T-helper 2 cell treated with Interferon-gamma antibody and Interleukin-4, amounts not matched to agents 100 ng/mL and 5 ng/mL, for 36 hours (primary cell): ENCODE data around the gene PTRHD1. TPM values are rescaled to one million over a fixed set of nuclear protein-coding genes. Genes with fewer than 3 reads are reported as not detected.

Experiments used
- intact Hi-C: fragments of 100-400 bp; cut with micrococcal nuclease; formaldehyde crosslinking; loops from one replicate; pipeline ENCODE4 v1.15.1; 2023
- total RNA-seq: library from RNA; stranded (reverse); gene quantifications from 2 replicates; pipeline ENCODE4 v1.2.3, GENCODE V29; 2022

The PTRHD1 gene
- total RNA-seq, 1 donor from 2014 or later: 29.9 TPM

DNA sequence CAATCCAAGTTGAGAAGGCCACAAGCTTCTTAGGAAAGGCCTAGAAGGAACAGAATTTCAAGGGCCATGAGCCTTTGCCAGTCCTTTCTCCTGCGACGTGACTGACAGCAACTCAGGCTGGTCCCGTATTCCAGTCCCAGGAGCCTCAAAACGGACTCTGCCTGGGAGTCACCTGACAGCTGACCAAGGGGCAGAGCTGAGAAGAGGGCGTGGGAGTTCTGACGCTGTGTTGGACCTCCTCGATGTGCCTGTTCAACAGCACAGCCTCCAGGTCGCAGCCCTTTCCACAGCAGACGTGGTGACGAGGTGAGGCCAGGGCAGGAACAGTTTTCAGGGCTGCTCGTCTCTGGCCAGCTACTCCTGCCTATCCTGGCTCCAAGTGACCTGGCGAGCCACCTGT, 37.6 kb upstream of the PTRHD1 start:
- intact Hi-C loops: no loop called here

DNA sequence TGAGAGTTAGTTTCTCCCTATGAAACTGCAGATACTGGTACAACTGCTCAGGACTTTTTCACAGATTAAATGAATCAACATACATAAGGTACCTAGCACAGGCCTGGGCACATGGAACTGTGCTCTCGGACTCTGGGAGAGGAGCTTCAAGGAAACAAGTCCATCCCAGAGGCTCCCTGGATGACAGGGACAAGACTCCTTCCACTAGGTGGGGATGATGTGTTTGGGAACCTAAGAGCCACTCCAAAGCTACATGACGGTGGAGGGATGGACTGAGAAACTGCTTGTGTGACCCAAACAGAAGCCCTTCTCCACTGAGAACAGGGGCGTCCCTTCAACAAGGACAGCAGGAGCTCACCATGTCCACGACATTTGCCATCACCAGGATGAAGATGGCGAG, 37.2 kb upstream of the PTRHD1 start:
- intact Hi-C loops: no loop called here

DNA sequence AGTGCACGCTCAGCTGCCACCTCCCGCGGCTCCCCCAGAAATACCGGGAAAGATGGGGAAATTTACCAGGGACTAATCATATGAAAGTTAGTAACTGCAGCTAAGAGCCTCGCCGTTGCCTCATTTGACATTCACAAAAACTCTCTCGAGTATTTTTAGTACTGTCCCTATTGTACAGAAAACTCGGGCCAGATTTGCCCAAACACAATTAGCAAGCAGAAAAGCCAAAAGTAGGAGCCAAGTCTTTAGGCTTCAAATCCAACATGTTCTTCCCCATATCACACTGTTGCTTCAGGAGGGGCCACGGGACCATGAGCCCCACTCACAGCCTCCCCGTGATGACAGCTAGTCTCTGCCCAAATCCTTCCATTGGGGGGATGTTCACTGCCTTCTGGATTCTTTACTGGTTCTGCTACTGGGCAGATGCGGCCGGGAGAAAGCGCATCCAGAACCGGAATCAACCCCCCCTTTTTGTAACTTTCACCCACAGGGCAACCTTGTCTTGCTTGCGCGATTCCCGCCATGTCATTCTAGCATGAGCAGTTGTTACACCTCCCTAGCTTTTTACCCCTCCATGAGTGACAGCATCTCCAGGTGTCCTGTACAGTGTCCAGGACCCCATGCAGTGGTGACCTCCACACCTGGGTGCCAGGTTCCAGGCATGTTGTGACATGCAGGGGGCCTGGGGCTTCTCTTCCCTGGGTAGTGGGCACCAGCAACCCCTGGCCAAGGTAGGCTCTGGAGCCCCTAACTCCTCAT, 35.2 kb upstream of the PTRHD1 start:
- intact Hi-C loops: loop anchor here (10.0 kb wide), 1 partner anchor 306 kb away; no protein-coding TSS in a partner anchor

DNA sequence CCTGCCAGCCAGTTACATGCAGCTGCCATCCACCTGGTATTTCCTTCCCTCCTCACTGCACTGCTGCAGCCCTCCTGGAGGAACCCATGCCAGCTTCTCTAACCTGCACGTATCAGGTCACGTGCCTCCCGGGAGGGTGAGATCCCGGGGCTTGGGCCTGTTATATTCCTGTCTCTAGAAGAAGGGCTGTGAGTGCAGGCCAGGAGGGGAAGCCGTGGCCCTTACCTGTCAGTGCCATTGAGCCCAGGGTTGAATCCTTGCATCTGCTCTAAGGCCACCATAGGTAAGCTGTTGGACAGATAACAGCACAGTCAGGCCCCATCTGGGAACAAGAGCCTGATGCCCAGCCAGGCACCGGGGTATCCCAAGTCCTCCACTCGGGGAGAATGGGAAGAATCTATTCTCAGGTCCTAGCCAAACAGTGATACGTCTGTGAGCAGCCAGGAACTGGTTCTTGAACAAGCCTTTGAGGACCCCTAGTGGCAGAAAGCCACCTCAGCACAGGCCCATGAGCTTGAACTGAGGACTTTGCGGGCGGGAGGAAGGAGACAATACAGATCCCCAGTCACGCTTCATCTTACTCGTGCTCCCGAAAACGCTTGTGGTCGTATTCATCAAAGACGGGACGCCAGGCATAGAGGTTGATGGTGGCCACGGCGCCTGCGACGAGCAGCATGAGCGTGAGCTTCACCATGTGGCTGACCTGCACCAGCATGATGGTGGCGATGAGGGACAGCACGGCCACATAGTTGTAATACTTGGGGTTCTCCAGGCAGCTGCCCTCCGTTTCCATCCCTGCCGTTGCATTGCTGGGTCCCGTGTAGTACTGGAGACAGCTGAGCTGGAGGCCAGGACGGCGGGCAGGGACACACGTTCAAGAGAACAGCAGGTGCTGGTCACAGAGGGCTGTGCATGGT, 34.4 kb upstream of the PTRHD1 start:
- intact Hi-C loops: loop anchor here (1.0 to 10.0 kb wide), 4 partner anchors 35 to 417 kb away; partner anchors contain the start of genes CENPO and PTRHD1

DNA sequence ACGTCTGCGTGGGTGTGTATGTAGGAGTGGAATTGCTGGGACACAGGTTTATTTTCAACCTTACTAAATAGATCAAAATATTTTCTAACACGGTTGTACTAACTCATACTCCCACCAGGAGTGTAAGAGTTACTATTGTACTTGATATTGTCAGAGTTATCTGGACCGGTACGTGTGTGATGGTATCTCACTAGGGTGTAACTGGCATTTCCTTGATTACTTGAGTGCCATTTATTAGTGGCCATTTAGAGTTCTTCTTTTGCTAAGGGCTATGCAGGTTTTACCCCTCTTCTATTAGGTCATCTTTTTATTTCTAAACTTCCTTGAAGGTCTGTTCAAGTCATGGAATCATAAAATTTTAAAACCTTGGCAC, 33.6 kb upstream of the PTRHD1 start:
- intact Hi-C loops: loop anchor here (1.0 to 10.0 kb wide), 4 partner anchors 34 to 416 kb away; partner anchors contain the start of genes CENPO and PTRHD1

DNA sequence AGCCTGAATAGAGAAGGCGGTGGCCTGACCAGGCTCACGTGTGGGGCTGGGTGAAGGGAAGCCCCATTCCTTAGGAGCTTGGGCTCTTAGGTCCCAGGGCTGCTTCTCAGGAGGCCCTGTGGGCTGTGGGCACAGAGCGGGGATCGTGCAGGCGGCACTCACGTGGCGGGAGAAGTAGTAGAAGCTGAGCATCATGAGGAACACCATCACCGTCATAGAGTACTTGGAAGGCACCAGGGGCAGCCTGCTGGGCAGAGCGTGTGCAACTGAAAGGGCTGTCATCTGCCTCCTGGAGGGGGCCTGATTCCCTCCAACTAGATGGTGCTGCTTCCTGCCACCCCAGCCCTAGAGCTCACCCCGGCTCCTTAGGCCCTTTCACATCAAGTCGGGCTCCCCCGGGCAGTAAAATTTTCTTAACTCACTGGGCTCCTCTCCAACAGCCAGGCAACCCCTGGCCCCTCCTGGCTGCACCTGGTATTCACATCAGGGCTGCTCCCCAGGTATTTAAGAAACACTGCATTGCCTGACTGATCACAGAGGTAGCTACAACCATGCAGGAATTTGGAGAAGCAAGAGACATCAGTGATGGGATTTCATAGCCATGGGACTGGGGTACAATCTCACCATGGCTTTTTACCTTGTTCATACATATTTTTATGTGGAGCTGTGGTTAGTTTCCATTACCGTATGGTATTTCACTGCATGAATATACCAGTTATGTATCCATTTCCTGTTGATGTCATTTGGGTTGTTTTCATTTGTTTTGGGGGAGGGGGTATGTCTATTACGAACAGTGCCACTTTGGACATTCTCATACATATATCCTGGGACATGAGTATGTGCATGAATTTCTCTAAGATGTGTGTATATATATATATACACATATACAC, 32.9 kb upstream of the PTRHD1 start:
- intact Hi-C loops: loop anchor here (2.0 to 10.0 kb wide), 2 partner anchors 33 to 309 kb away; partner anchors contain the start of genes CENPO and PTRHD1

DNA sequence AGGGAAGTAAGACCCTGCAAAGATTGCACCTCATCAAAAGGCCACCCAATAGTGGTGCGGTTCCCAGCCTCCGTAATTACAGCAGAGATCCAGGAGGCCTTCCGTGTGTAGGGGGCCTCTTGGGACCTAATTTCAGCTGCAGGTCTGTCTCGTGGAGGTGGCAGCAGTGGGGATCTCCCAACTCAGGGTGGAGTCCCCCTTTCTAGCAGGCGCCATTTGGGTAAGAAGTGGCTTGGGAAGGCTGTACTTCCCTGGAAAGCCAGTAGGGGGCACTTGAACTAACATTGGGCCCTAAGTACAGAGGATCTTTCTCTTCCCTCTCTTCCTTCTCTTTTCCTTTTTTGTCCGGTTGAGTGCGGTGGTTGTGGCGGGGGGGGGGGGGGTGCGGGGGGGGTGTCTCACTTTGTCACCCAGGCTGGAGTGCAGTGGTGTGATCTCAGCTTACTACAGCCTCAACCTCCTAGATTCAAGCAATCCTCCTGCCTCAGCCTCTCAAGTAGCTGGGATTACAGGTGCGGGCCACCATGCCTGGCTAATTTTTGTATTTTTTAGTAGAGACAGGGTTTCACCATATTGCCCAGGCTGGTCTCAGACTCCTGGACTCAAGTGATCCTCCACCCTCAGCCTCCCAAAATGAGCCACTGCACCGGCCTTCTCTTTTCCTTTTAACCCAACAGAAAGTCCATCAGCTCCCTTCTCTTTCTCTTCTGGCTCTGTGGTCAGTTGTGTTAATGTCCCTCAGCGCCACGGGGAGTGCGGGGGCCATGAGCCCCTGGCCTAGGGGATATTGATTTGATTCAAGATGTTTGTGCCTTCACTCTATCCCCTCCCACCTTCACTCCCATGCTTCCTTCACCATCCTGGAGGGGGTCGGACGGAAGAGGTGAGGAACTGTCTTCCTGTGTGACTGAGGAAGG, 32.0 kb upstream of the PTRHD1 start:
- intact Hi-C loops: loop anchor here (10.0 kb wide), 1 partner anchor 310 kb away; no protein-coding TSS in a partner anchor

DNA sequence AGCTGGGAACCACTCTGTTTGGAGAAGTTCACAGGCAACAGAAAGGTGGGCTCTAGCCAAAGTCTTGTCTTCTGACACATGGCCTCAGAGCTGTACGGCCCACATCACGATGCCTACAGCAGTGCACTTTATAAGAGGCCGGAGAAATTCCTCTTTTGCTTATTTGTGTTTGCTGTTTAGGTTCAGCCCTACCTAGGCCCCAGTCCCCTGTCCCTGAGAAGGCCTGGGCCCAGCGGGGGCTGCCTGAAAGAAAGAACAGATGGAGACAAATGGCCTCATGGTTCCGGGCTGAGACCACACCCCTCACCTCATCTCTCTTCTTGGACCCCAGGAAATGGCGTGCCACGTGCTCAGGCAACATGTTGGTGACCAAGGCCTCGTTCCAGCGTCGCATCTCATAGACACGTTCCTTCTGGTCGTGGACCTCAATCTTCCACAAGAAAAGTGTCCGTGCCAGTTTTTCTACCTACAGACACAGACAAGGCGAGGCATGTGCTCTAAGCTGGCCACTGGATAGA, 30.9 kb upstream of the PTRHD1 start:
- intact Hi-C loops: loop anchor here (10.0 kb wide), 1 partner anchor 311 kb away; no protein-coding TSS in a partner anchor

DNA sequence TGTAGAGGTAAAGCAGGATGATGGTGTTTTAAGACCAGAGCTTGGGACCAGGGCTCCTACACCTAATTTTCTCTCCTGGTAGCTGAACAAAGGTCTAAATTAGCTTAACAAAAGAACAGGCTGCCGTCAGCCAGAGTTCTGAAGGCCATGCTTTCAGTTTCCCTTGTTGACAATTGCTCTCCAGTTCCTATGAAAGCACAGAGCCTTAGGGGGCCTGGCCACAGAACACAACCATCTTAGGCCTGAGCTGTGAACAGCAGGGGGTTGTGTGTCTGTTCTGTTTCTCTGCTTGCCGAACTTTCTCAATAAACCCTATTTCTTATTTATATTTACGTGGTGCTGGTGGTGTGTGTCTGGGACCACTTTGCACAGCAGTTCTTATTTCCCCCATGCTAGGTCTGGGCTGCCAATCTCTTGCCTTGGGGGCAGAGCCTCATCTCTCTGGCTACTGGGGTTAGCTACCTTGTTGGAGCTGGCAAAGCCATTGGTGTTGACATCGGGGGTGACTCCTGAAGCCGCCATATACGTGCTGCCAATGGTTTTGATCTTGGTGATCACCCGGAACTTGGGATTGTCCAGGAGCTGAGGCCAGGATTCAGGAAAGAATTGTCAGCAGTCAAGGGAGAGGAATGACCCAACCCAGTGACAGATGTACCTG, 29.0 kb upstream of the PTRHD1 start:
- intact Hi-C loops: loop anchor here (10.0 kb wide), 1 partner anchor 313 kb away; no protein-coding TSS in a partner anchor

DNA sequence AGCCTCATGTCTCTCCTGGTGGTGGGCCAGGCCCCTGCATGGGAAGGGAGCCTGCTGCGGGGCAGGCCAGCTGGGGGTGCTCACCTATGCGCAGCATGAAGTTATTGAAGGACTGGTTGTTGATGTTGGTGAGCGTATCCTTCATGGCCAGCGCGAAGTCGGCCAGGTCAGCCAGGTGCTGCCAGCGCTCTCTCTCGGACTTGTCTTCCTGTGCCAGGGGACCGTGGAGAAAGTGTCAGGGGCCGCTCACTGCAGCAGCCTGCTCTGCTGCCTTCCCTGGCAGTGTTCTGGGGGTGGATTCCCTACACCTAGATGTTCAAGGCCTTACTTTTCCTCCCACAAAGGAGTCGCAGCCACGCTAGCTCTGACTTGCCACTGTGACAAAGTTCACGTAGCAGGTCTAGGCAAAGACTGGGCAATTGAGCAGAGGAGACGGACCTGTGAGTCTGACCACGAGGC, 28.3 kb upstream of the PTRHD1 start:
- intact Hi-C loops: loop anchor here (10.0 kb wide), 1 partner anchor 313 kb away; no protein-coding TSS in a partner anchor

DNA sequence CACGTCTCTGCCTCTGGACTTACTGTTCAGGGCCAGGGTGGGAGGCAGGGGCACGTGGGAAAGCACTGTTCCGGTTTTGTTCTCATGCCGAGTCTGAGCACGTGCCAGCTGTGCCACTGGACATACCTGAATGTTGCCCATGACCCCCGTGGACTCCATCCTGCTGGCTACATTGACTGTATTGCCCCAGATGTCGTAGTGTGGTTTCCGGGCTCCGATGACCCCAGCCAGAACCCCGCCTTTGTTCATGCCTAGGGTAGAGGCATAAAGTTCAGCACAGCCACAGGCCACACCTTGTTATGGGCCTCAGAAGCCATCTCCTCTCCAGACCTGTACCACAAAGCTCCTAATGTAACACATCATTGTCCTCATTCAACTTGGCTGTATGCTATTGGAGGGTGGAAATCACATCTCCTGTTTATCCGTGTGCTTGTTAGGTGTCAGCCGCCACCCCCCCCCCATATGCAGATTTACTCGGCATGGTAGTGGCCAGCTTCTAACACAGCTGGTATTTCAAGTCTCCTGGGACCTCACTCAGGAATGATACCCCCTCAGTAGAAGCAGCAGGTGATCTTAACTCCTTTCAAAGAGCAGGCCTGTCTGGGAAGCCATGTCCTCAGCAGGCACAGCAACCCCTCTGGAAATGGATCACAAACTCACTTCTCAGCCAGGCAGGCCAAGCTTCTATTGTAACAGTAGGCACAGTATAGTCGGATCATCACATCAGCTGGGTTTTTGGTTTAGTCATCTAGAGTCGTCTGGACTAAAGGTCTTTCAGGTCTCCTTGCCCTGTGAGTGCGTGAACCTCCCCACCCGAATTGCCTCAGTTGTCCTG, 27.6 kb upstream of the PTRHD1 start:
- intact Hi-C loops: loop anchor here (10.0 kb wide), 1 partner anchor 314 kb away; no protein-coding TSS in a partner anchor

DNA sequence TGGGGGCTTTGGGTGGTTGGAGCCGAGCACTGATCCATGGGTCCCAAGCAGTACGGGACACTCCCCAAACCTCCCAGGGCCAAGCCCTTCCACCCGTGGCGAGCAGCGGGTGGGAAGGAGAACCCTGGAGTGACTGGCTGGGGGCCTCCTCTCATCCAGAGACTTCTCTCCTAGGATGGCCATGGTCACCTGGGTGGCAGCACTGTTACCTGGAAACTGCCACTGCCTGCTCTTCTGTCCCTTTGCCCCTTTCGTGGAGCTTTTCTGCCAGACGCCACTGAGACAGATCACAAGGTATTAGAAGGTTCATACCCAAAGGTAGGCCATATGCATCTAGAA, 27.0 kb upstream of the PTRHD1 start:
- intact Hi-C loops: loop anchor here (10.0 kb wide), 1 partner anchor 315 kb away; no protein-coding TSS in a partner anchor

DNA sequence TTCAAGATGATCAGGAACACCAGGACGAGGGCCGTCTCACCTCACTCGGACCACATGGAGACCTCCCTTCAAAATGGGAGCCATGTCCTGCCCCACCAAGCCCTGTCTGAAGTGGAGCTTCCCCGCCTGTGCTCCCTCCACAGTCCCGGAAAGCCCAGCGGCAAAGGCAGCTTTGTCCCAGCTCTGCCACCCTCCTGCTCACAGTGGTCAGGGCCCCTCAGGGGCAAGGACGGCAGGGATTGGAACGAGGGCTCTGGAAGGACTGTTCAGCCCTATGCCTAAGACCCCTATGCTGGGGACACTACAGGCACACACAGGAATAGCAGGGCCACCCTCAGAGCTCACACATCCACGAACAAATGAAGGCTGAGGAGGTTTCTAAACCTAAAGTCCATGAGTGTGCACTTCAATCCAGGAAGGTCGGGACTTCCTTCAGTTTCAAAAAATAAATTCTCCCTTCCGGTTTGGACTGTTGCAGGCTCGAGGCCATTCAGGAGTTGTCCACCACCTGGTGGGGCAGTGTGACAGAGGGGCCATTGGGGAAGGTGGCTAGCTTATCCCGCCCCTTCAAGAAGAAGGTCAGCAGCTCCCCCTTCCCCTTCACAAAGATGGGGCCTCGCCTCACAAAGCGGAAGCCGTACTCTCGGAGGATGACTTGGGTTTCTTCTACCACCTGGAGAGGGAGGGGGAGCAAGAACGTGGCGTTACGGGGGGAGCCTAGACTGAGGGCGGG, 26.4 kb upstream of the PTRHD1 start:
- intact Hi-C loops: loop anchor here (10.0 kb wide), 1 partner anchor 315 kb away; no protein-coding TSS in a partner anchor

DNA sequence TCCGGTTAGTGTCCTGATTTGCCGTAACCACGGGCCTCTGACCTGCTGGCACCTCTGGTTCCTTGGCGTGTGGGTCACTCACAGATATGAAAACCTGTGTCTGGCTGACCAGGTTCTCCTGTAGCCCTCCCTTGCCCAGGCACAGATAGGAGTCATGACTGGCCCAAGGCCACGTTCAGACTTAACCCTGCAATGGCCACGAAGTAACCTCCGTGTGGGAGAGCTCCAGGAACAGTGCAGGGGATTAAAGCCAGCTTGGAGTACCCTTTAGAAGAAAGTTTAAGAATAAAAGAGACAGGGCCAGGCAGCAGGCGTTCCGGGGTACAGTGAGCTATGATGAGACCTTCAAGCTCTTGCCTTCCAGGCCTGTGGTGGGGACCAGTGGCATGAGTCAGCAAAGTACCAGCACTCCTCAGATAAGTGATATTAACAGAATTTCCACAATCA, 25.6 kb upstream of the PTRHD1 start:
- intact Hi-C loops: no loop called here

DNA sequence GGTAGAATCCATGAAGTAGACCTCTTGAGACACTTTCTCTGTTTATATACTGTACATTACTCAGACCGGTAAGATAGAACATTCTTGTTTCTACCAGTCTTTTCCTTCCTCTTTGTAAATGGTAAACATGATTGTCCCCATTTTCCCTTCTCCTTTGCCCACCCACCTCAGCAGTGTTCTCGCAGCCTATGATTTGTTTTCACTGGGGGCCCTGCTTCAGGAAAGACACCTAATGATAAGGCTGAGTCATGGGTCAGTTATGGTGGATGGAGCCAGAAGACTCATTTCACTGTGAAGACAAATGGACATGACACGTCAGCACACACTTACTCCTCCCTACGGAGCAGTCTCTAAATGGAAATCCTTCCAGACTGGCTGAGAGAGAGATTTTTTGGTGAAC, 23.7 kb upstream of the PTRHD1 start:
- intact Hi-C loops: no loop called here

DNA sequence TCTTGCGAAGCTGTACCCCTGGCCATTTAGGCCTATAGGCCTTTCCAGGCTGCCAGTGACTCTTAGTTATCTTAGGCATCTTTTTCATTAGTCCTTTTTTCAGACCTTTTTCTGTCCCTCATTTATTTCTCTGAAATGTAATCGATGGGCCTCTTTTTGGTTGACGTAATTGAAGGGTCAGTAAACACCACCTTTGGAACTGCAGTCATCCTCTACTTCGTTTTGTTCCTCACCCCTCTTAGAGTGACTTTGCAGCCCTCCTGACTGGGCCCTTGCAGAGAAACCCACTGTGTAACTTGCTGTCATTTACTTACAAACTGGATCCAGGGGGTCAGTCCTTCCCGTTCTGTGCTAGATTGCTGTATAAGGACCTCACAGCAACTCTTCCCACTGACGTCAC, 23.2 kb upstream of the PTRHD1 start:
- intact Hi-C loops: no loop called here

DNA sequence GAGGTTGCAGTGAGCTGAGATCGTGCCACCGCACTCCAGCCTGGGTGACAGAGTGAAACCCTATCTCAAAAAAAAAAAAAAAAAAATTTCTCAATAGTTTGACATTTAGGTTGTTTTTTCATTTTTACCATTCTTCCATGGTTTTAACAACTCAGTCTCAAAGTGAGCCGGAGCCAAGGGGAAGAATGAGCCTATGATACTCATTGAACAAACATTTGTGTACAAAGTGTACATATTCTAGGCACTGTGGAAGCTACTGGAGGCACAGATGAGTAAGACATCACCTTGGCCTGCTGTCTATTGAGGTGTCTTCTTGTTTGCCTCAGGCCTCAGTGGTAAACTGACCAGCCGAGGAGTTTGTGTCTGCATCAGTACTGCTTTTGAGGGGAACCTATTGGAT, 22.0 kb upstream of the PTRHD1 start:
- intact Hi-C loops: no loop called here
